Measurements from ENCODE around the gene FAM13A.
"Not testable (repeated sequence)": the region's sequence is repeated elsewhere in the genome, so short reads cannot be mapped to it uniquely, and the experiment has no call there.

The FAM13A gene

DNA sequence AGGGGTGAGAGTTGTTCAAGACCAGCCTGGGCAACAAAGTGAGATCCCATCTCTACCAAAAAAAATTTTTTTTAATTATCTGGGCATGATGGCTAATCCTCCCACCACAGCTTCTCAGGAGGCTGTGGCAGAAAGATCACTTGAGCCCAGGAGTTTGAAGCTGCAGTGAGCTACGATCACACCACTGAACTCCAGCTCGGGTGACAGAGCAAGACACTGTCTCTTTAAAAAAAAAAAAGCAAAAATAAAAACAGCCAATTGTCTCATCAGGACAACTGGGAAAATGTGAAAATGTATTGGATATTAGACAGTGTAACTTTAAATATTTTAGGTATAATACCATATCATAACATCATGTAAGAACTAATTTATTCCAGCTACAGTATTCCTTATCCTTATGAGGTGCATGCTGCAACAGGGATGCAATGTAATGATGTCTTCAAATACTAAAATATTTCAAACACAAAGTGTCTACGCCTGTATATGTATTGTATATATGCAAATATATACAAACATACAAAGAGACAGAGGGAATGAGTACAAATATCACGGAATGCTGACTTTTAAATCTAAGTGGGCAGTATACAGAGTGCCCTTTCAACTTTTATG, 17.2 kb downstream of the FAM13A start:
- DNase-seq = no peak

DNA sequence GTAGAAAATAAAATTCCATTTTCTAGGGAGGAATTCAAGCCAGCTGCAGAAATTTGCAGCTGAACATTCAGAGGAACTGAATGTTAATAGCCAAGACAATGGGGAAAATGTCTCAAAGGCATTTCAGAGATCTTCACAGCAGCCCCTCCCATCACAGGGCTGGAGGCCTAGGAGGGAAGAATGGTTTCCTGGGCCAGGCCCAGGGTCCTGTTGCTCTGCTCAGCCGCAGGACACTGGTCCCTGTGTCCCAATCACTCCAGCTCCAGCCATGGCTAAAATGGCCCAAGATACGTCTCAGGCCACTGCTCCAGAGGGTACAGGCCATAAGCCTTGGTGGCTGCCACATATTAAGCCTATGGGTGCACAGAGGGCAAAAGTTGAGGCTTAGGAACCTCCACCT, 20.4 kb downstream of the FAM13A start:
- no peak for DNase-seq

DNA sequence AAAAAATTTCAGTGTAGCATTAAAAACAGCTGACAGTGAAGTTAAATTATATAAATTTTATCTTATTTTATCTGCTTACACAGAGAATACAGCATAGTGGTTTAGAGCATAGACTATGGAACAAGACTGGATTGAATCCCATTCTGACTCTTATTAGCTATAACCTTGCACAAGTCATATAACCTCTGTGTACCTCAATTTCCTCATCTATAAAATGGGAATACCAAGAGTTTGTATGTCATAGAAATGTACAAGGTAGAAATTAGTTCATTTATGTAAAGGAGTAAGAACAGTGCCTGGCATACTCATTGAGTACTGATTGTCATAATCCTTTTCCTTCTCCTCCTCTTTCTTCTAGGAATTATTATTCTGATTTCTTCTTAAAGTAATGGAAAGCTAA, 25.7 kb downstream of the FAM13A start:
- DNase-seq = no peak

GRCh38 chr4:89029591-89029990, 27.4 kb downstream of the FAM13A start:
- no peak for DNase-seq

DNA sequence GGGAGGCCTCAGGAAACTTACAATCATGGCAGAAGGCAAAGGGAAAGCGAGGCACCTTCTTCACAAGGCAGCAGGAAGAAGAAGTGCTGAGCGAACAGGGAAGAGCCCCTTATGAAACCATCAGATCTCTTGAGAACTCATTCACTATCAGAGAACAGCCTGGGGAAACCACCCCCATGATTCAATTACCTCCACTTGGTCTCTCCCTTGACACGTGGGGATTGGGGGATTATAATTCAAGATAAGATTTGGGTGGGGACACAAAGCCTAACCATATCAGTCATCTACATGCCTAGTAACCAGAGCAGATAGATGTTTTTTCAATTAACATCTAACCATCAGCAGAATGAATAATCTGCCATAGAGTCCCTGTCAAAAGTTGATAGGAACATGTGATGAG, 30.4 kb downstream of the FAM13A start:
- DNase-seq = no peak

GRCh38 chr4:89024051-89024675, 32.8 kb downstream of the FAM13A start:
- no peak for DNase-seq

DNA sequence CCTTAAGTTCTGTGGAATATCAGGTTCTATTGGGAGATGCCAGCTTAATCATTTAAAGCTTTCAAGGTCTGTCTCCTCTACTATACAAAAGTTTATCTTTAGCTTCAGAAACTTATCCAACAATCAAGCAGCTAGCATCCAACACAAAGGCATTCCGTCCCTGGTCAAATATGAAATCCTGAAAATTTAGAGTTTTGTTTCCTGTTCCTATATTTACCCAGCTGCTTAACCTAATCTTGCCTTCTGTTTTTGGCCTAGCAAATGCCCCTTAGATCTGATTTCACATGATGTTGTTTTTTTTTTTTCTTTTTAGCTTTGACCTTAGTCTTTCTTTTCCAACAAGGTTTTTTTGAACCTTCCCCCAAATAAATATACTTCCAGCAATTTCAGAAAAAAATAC, 33.8 kb downstream of the FAM13A start:
- DNase-seq = no peak

GRCh38 chr4:89022426-89023128, 34.4 kb downstream of the FAM13A start:
- no peak for DNase-seq

DNA sequence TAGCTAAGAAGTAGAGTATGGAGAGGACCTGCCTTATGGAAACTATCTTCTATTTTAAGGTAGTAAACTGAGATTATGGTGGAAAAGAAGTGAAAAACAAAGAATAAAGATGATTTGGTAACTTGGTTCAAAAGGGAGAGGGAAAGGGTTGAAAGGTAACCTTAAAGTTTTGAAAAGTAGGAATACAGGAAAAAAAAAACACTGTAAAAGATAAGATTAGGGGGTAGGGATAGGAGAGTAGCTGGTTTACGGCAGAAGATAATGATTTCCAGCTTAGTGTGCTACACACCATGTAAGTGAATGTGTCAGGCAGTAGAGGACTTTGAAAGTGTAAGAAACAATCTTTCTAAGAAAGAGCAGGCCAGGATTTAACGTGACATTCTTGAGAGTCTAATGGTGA, 35.3 kb downstream of the FAM13A start:
- DNase-seq = no peak

- DNase-seq = no peak
These were observed 35.9 kb downstream of the FAM13A start for GRCh38 chr4:89021062-89021461.

DNA sequence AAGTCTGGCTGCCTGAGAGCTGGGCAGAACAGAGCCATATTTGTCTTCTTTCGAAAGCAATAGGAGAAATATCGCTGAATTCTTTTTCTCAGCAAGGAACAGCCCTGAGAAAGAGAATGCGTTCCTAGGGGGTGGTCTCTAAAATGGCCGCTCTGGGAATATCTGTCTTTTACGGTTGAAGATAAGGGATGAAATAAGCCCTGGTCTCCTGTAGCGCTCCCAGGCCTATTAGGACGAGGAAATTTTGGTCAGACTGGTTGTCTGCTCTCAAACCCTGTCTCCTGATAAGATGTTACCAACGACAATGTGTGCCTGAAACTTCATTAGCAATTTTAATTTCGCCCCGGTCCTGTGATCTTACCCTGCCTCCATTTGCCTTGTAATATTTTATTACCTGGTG, 42.1 kb downstream of the FAM13A start:
- not testable (repeated sequence) for DNase-seq

DNA sequence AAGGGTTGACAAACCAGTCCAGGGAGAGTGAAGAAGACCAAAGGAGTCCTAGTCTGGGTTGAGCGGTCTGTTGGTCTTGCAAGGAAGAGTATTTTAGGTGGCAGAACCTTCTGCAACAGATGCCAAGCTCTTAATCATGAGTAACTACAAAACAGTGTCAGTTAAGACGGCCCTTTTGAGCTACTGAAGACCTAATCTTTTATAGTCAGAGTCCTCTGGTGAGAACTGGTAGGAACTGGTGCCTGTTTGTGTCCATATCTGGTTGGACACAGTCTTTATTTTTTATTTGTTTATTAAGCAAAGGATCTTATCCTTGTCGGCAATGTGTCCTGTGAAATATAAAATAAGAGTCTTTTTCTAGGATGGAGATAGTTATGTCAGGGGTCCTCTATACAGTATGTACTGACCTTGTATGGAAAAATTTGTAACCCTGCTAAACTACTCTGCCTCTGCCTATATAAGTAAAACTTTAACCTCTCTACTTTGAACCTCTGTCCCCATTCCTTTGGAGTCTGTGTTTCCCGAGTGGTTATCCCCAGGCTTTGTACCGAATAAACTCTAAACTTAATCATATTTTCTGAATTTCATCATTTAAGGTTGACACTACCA, 47.1 kb downstream of the FAM13A start:
- no peak for DNase-seq

DNA sequence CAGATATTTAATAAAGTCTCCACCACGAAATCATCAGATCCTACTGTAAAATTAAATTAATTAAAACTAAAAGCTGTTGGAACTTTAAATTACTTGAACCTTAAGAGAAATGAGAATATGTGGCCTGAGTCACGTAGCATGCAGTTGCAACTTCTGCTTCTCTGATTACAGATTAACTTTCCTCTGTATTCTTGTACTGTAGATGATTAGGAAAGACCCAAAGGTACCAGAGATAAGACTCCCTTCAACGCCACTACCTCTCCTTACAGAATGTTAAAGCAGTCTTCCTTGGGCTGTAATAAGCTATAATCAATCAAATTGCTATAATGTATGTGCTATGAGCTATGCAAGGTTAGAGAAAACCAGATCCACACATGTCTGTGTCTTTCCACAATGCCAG, 47.9 kb downstream of the FAM13A start:
- no peak for DNase-seq

- DNase-seq = no peak
These were observed 48.8 kb downstream of the FAM13A start for GRCh38 chr4:89008166-89008565.

GRCh38 chr4:89007338-89007939, 49.5 kb downstream of the FAM13A start:
- no peak for DNase-seq

GRCh38 chr4:89006307-89006706, 50.7 kb downstream of the FAM13A start:
- no peak for DNase-seq

DNA sequence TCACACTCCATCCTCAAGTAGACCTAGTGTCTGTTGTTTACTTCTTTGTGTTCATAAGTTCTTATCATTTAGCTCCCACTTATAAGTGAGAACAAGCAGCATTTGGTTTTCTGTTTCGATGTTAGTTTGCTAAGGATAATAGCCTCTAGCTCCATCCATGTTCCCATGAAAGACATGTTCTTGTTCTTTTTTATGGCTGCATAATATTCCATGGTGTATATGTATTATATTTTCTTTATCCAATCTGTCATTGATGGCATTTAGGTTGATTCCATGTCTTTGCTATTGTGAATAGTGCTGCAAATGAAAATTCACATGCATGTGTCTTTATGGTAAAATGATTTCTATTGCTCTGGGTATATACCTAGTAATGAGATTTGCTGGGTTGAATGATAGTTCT, 51.9 kb downstream of the FAM13A start:
- DNase-seq = not testable (repeated sequence)

DNA sequence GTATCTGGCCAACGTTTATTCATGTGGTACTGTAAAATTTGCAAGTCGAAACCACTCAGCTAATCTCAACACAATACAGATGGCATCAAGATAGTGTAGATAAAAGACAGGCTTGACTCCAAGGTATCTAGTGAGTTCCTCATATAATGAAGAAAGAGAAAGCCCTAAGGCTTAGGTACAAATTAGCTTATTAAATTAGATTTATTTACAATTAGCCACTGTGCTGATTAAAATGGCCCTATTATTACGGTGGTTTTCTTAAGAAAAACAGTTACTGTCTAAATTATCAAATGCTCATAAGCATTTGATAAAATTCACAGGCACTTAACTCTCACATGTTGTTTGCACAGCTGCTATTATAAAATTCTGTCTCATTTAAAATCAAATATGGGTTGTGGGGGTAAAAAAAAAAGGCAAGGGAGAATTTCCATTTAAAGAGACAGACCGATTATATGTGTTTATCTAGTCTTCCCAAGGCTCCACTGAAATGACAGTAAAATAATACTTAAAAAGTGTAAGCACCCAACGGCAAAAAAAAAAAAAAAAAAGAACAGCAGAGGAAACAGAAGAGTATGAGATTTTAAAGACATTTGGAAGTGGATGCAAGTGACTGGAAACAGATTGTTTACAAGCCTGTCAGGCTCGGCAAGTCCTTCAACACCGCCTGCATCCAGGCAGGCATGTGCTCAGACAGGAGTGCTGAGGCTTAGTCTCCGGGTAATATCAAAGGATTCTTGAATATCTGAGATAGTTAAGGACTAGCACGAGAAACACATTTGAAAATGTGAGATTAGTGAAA, 55.1 kb downstream of the FAM13A start:
- no peak for DNase-seq

DNA sequence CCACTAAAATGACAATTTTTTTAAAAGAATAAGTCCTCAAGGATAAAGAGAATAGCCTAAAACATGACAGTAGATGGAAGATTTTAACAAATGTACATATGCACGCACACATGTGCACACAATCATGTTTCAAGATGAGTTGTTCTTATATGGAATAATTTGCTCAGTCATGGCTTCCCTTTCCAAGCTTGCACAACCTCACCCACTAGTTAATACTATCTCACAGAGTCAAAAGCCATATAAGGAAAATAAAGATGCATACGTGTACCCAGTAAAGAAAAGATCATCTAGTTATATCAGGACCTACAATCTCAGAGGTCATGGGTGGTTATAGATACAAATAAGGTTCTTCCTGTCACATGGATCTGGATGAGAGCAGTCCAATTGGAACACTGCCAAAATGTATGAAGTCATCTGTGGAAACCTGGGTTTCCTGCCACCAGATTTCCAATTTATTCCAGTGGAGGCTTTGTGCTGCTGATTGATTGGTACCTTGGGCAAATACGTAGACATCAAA, 56.1 kb downstream of the FAM13A start:
- DNase-seq = no peak

GRCh38 chr4:89000382-89000781, 56.6 kb downstream of the FAM13A start:
- no peak for DNase-seq

GRCh38 chr4:88999392-88999930, 57.5 kb downstream of the FAM13A start:
- no peak for DNase-seq

DNA sequence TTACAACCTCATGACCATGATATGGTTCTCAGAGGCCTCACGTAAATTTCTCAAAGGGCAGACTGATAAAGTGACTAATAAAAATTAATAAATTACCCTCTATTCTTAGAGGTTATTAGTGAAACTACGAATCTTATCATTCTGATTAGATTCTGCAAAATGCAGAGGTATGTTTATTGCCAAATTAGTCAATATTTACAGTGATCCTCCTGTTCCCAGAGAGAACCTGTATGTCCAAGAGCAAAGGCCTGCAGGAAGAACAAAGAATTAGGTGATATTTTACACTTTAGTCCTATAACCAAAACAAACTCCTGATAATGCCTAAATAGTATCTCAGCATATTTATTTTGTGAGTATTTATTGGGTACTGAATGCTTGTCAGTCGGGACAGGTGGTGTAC, 58.1 kb downstream of the FAM13A start:
- DNase-seq = no peak

Measured in activated effector memory CD4-positive, alpha-beta T cell treated with anti-CD3 and anti-CD28 coated beads, Interleukin-2, amount 50 U/mL, for 16 hours (primary cell).